ENCODE measurements around the gene ZNF536.

GRCh38 chr19:30543243-30543945 lies 171.2 kb downstream of the ZNF536 start:
- TF ChIP-seq CTCF (conservative IDR thresholded peaks at IDR 0.05; ENCODE audit: low read depth, low read length) (no peak), EZH2 (IDR thresholded peaks at IDR 0.05; ENCODE audit: borderline replicate concordance, low read depth, low read length, poor library complexity, severe bottlenecking) (no peak)
